ENCODE measurements around the gene GDE1. TPM values are rescaled to one million over a fixed set of nuclear protein-coding genes. Genes with fewer than 3 reads are reported as not detected.

Gene GDE1
- total and polyA plus RNA-seq, 2 of the 4 experiments (the other 2 are of a cell fraction): 50.1 to 62.4 TPM

GRCh38 chr16:19520861-19521331 is 1.0 kb downstream of the GDE1 start:
- no peak overlapping the region for H2BK120ac ChIP-seq (ENCODE audit: low read depth, low read length)
- H2BK15ac ChIP-seq (ENCODE audit: low read depth, low read length): no peak overlapping the region
- H3K27ac ChIP-seq (ENCODE audit: insufficient read depth, low read length): no peak overlapping the region; the same call in 1 of the 2 replicates
- H3K4me1 ChIP-seq (ENCODE audit: control insufficient read depth, insufficient read depth, low read length): peaks cover 3% of the 10 kb centered on the region; the same call in 1 of the 2 replicates
- no peak overlapping the region; a peak in 1 of 4 replicates for H4K8ac ChIP-seq (ENCODE audit: low read depth in 2 of 2, low read length in 2 of 2)
- POLR2A ChIA-PET (ENCODE audit: unreplicated experiment): no interaction called here
- no peak overlapping the region for H4K5ac ChIP-seq (ENCODE audit: low read depth, low read length)
- peak overlapping the region; percentile 83 for H3K9ac ChIP-seq (ENCODE audit: low read depth, low read length)
- no peak overlapping the region for H4K91ac ChIP-seq (ENCODE audit: insufficient read depth, low read depth, low read length)
- in situ Hi-C loops (cut with MboI; ENCODE audit: low sequenced_read_pairs) (no loop called here), intact Hi-C loops (cut with micrococcal nuclease) (loop anchor here (5.0 kb wide), 2 partner anchors 409 to 434 kb away; partner anchors contain the start of gene ITPRIPL2), dilution Hi-C loops (cut with HindIII; ENCODE audit: low sequenced_read_pairs, unreplicated experiment) (no loop called here)
- H3K23ac ChIP-seq (ENCODE audit: low read depth, low read length): peak overlapping the region; percentile 93
- H2AK9ac ChIP-seq (replicated peaks; ENCODE audit: low read depth, low read length, poor library complexity): no peak overlapping the region
- H3K4me2 ChIP-seq (ENCODE audit: low read depth, low read length): peak overlapping the region; percentile 84
- no peaks in the 10 kb centered on the region for H3K9me3 ChIP-seq (ENCODE audit: control insufficient read depth, insufficient read depth, low read length)
- CTCF ChIA-PET: no interaction called here
- H3K79me1 ChIP-seq (ENCODE audit: low read depth in 1 of 2, low read length in 2 of 2): peaks cover 29 to 56% of the 10 kb centered on the region in 2 experiments
- no TSS peak for BruUV-seq (replicated peaks)
- H2AFZ ChIP-seq (replicated peaks; ENCODE audit: low read length, poor library complexity): no peak overlapping the region
- H3K4ac ChIP-seq (ENCODE audit: low read depth, low read length): peak overlapping the region; percentile 11; the same call in 1 of the 2 replicates
- H2BK20ac ChIP-seq (ENCODE audit: low read depth, low read length): no peak overlapping the region
- peak overlapping the region; percentile 66; the same call in 1 of the 2 replicates for H3K56ac ChIP-seq (ENCODE audit: extremely low read depth, insufficient read depth, low read length)
- no peaks in the 10 kb centered on the region for H4K20me1 ChIP-seq (ENCODE audit: insufficient read depth, low read length)
- H3K9me1 ChIP-seq (ENCODE audit: insufficient read depth, low read length): peaks cover 5% of the 10 kb centered on the region
- DNase-seq: peak; percentile 54
- peak overlapping the region; percentile 18; the same call in 1 of the 2 replicates for H3K14ac ChIP-seq (replicated peaks; ENCODE audit: low read depth, low read length)
- H3K27me3 ChIP-seq (ENCODE audit: control insufficient read depth, insufficient read depth, low read length): no peaks in the 10 kb centered on the region
- TF ChIP-seq USF2 (IDR thresholded peaks at IDR 0.05; ENCODE audit: low read depth, low read length): no peak
- TF ChIP-seq ELK1 (IDR thresholded peaks at IDR 0.05; ENCODE audit: borderline replicate concordance, low read depth, low read length): no peak
- no peak for TF ChIP-seq POLR2A (IDR thresholded peaks at IDR 0.05; ENCODE audit: low read depth, low read length)
- TF ChIP-seq NFE2L2 (IDR thresholded peaks at IDR 0.05; ENCODE audit: low read depth, low read length): no peak
- TF ChIP-seq FOS (IDR thresholded peaks at IDR 0.05; ENCODE audit: low read depth, low read length): no peak
- peak; percentile 37; the same call in 1 of the 2 replicates for TF ChIP-seq MAZ (IDR thresholded peaks at IDR 0.05; ENCODE audit: borderline replicate concordance, low read depth, low read length)
- no peak for ATAC-seq (ENCODE audit: low read depth)
- peak overlapping the region; percentile 81 for H3K4me3 ChIP-seq (ENCODE audit: insufficient read depth, low read depth, low read length)
- peak overlapping the region; percentile 18; the same call in 1 of the 2 replicates for H2AK5ac ChIP-seq (ENCODE audit: low read depth, low read length)
- WGBS, 2 experiments (ENCODE audit: extremely low coverage in 2 of 2, insufficient read length in 1 of 2): 33% methylated on average over 3 of the region's 8 CpGs; no CpG with 5 or more reads in 1 of the 2 experiments
- no peaks in the 10 kb centered on the region for H3K36me3 ChIP-seq (ENCODE audit: control insufficient read depth, insufficient read depth, low read length)
- H3K18ac ChIP-seq (ENCODE audit: low read depth, low read length): no peak overlapping the region
- H2BK5ac ChIP-seq (ENCODE audit: low read depth, low read length, poor library complexity, severe bottlenecking): peak overlapping the region; percentile 45

All from IMR-90 (cell line).